A549 (cell line): ENCODE data around the gene SPEN. TPM values are rescaled to one million over a fixed set of nuclear protein-coding genes. Genes with fewer than 3 reads are reported as not detected.

Source experiments
- ATAC-seq, 2 experiments: fragments of 200-7000 bp in 1 of 2; fragments of >200 bp in 1 of 2; cut with Nextera tagmentation in 1 of 2; cut with Tn5 transposase in 1 of 2; 3 replicates each; pipeline versions ENCODE4 v1.8.0 to v1.9.1; 2018 to 2020; ENCODE audit warnings: mild to moderate bottlenecking in 1 of 2, moderate library complexity in 1 of 2
- CTCF ChIA-PET: fragments of 300-600 bp; sonication (Branson Sonifier 250); formaldehyde crosslinking; extraction: SDS; loops from one replicate; lab custom pipeline; 2021; ENCODE audit warnings: antibody characterized with exemption, inconsistent platforms; lab: Yijun Ruan, JAX
- POLR2A ChIA-PET: fragments of 350-600 bp; formaldehyde crosslinking; extraction: SDS; loops from one replicate; lab custom pipeline; 2021; ENCODE audit warnings: antibody characterized with exemption, inconsistent platforms; lab: Yijun Ruan, JAX
- DNase-seq, 2 experiments: peaks; one replicate each; pipeline versions ENCODE4 v3.0.0 to v3.0.0-alpha.2; 2011 to 2016; ENCODE audit warnings: low read depth in 1 of 2, low spot score in 1 of 2
- FAIRE-seq: peaks from 2 replicates; lab custom pipeline; 2011; peaks lifted over from hg19 to GRCh38; lab: Jason Lieb, UNC
- H3K27ac ChIP-seq, 2 experiments: fragments of >200 bp; sonication (Bioruptor Twin); formaldehyde crosslinking; 3 replicates each; pipeline ENCODE4 v1.5.1; 2016 to 2017
- H3K4me1 ChIP-seq: fragments of >200 bp; sonication (Bioruptor Twin); formaldehyde crosslinking; 3 replicates; pipeline ENCODE4 v1.6.1; 2016
- H3K4me2 ChIP-seq: fragments of >200 bp; sonication (Bioruptor Twin); formaldehyde crosslinking; 3 replicates; pipeline ENCODE4 v1.6.1; 2016
- H3K4me3 ChIP-seq: fragments of >200 bp; sonication (Bioruptor Twin); formaldehyde crosslinking; 3 replicates; pipeline ENCODE4 v1.5.1; 2016
- H3K9me3 ChIP-seq: fragments of >200 bp; sonication (Bioruptor Twin); formaldehyde crosslinking; 3 replicates; pipeline ENCODE4 v1.6.1; 2016
- CEBPB ChIP-seq, 2 experiments: fragments of >200 bp in 1 of 2; sonication (Bioruptor Twin) in 1 of 2; formaldehyde crosslinking in 1 of 2; IDR thresholded peaks; 2 replicates each; pipeline ENCODE4 v1.6.1; 2012 to 2016
- EHMT2 ChIP-seq: fragments of 200-600 bp; sonication (generic); IDR thresholded peaks from 2 replicates; pipeline ENCODE4 v1.6.1; 2016; ENCODE audit warnings: antibody characterized with exemption, low read depth, mild to moderate bottlenecking, moderate library complexity
- EP300 ChIP-seq, 2 experiments: fragments of >200 bp; sonication (Bioruptor Twin); formaldehyde crosslinking; IDR thresholded peaks; 2 replicates in 1 of 2; 3 replicates in 1 of 2; pipeline ENCODE4 v1.6.1; 2016 to 2017
- FOSL2 ChIP-seq, 2 experiments: fragments of 450-650 bp in 1 of 2; fragments of >200 bp in 1 of 2; sonication (Bioruptor Twin) in 1 of 2; formaldehyde crosslinking; IDR thresholded peaks; 2 replicates each; pipeline versions ENCODE4 v1.5.0 to v1.6.1; 2016 to 2020; ENCODE audit warnings: mild to moderate bottlenecking in 1 of 2, moderate library complexity in 1 of 2
- GATA3 ChIP-seq: IDR thresholded peaks from 2 replicates; pipeline ENCODE4 v1.6.1; 2012; ENCODE audit warnings: borderline replicate concordance
- MAZ ChIP-seq: fragments of 150-350 bp; IDR thresholded peaks from 2 replicates; pipeline ENCODE4 v1.6.1; 2014; ENCODE audit warnings: antibody characterized with exemption, low read depth, low read length, borderline replicate concordance
- MYC ChIP-seq: IDR thresholded peaks from 2 replicates; pipeline ENCODE4 v1.6.1; 2012; ENCODE audit warnings: mild to moderate bottlenecking, inconsistent platforms, low read length, improper control_type of control experiment, borderline replicate concordance
- NPAS2 ChIP-seq: fragments of 250-450 bp; sonication (Bioruptor Pico); IDR thresholded peaks from 2 replicates; pipeline ENCODE4 v1.8.0; 2022; ENCODE audit warnings: mild to moderate bottlenecking, moderate library complexity, borderline replicate concordance
- NR3C1 ChIP-seq: fragments of >200 bp; sonication (Bioruptor Twin); formaldehyde crosslinking; IDR thresholded peaks from 3 replicates; pipeline ENCODE4 v1.6.1; 2017
- SMC3 ChIP-seq: fragments of >200 bp; sonication (Bioruptor Twin); formaldehyde crosslinking; IDR thresholded peaks from 3 replicates; pipeline ENCODE4 v1.6.1; 2018; ENCODE audit warnings: inconsistent platforms
- SREBF2 ChIP-seq: fragments of 450-650 bp; IDR thresholded peaks from 2 replicates; pipeline ENCODE4 v1.6.1; 2014; ENCODE audit warnings: mild to moderate bottlenecking, moderate library complexity
- WGBS: methylation state at CpG from one replicate; pipeline ENCODE4 v1.1.6; 2017; ENCODE audit errors: missing lambda C conversion rate; 5-methylcytosine and 5-hydroxymethylcytosine counted together
- polyA plus RNA-seq, 4 experiments: library from polyadenylated mRNA; depleted of rRNA in 3 of 4; stranded (reverse); fragments of >200 nt; fragmentation: RNase III in 1 of 4; extraction: RNeasy Plus Mini Kit Qiagen cat#74134 plus additional on column Dnase treatment in 1 of 4; gene quantifications; 2 replicates in 3 of 4; 3 replicates in 1 of 4; pipeline ENCODE4 v1.2.3, GENCODE V29; 2011 to 2017
- TF ChIP-seq, protein P1 (sequence below): fragments of 250-450 bp; sonication (Bioruptor Pico); IDR thresholded peaks from 2 replicates; pipeline ENCODE4 v1.5.0; 2021; ENCODE audit warnings: mild to moderate bottlenecking, moderate library complexity, borderline replicate concordance
- TF ChIP-seq, protein P2 (sequence below): fragments of 200-600 bp; sonication (generic); IDR thresholded peaks from 2 replicates; pipeline ENCODE4 v1.6.1; 2016; ENCODE audit warnings: antibody characterized with exemption, mild to moderate bottlenecking, moderate library complexity
- TF ChIP-seq, protein P3 (sequence below): IDR thresholded peaks from 2 replicates; pipeline ENCODE4 v1.6.1; 2012
- TF ChIP-seq, protein P4 (sequence below): fragments of 450-650 bp; IDR thresholded peaks from 2 replicates; pipeline ENCODE4 v1.6.1; 2014; ENCODE audit warnings: antibody characterized with exemption

Gene SPEN
- polyA plus RNA-seq, 2 of the 4 experiments (the other 2 are of a cell fraction): 7.0 to 15.5 TPM

DNA sequence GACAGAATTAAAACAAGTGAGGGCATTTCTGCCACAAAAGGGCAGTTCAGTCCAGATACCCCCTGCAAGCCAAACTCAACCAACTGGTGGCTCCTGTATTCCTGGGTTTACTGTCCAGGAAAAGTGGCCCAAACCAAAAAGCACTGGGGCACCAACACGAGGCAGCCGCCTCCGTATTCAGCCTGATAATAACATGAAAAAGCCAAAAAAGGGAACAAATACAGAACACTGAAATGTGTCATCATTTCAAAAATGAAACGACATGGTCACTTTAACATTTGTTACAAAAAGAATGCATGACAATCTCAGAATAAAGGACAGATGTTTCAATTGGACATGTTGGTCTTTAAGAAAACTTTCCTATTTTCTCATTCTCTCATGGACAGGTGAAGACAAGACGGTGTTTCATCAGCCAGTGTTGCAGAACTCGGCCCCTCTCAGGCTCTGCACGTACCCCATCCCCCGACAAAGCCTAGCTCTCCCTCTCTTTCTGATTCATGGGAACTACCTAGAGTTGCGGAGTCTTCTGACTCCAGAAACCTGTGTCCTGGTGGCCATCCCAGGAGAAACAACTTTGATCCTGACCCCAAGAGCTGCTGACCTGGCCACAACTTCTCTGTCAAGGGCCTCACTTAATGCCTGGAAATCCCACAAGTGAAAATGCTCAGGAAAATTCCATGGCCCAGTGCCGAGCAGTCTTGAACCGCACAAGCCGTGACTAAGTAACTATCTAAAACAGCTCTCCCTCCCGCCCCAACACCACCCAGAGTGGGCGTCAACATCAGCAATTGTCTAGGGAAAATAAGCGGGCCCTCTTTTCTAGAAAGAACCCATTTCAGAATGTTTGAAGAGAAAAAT is 101.3 kb downstream of the SPEN start:
- DNase-seq (no peak), FAIRE-seq (no peak), ATAC-seq (0 out of 6 replicates have a peak, but pooled peaks of 1 of the 2 experiments have one; percentile 2)
- ChIA-PET CTCF (interaction anchor here (0.9 kb wide), 1 partner anchor 9 kb away, joined by 3 read pairs; no protein-coding TSS in a partner anchor), POLR2A (interaction anchor here (0.9 to 3.1 kb wide), 4 partner anchors 11 to 101 kb away, joined by 3 to 12 read pairs (median 3); partner anchors contain the start of genes SPEN and ZBTB17)
- peak overlapping the region; percentile 66 for H3K4me2 ChIP-seq
- H3K9me3 ChIP-seq: no peaks in the 10 kb centered on the region
- no peak overlapping the region for H3K4me3 ChIP-seq
- H3K27ac ChIP-seq: peak overlapping the region; percentile 70 to 91
- 76% methylated on average over 15 of the region's 15 CpGs for WGBS
- H3K4me1 ChIP-seq: peaks cover 56% of the 10 kb centered on the region
- TF ChIP-seq, protein P1, sequence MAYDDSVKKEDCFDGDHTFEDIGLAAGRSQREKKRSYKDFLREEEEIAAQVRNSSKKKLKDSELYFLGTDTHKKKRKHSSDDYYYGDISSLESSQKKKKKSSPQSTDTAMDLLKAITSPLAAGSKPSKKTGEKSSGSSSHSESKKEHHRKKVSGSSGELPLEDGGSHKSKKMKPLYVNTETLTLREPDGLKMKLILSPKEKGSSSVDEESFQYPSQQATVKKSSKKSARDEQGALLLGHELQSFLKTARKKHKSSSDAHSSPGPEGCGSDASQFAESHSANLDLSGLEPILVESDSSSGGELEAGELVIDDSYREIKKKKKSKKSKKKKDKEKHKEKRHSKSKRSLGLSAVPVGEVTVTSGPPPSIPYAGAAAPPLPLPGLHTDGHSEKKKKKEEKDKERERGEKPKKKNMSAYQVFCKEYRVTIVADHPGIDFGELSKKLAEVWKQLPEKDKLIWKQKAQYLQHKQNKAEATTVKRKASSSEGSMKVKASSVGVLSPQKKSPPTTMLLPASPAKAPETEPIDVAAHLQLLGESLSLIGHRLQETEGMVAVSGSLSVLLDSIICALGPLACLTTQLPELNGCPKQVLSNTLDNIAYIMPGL (CRISPR knock-in tag): no peak

DNA sequence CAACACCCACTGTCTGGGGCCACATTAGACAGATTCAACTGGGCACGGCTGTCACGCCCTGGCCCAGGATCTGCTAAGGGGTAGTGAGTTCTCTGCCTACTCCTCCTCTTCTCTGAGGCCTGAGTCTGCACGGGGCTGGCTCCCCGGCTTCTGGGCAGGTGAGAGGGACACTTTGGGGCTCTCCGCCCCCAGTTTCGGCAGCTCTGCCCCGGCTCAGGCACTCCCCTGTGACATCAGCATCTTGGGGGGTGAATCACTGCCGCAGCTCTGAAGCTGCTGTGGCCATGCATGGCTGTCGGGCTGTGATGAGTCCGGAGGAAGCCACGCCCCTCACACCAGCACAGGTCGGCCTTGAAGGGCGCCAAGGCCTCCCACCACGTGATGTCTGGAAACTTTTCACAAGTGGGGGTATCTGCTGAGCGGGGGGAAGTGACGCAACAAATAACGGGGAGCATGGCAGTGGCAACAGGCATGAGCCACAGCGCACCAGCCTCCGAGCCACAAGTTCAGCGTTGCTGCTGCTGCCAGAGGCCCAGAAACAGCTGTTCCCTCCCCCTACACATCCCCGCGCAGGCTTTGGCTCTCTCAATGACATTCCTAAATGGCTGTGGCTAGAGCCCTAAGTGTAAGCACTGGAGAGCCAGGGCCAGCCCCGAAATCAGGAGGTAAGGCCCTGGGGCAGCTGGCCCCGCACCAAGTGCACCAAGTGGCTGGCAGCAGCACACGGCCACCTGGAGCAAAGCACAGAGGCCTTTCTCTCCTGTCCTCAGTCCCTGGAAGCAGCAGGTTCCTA is 102.1 kb downstream of the SPEN start:
- no peak for TF ChIP-seq SMC3
- no peak for TF ChIP-seq SREBF2
- TF ChIP-seq, protein P2, sequence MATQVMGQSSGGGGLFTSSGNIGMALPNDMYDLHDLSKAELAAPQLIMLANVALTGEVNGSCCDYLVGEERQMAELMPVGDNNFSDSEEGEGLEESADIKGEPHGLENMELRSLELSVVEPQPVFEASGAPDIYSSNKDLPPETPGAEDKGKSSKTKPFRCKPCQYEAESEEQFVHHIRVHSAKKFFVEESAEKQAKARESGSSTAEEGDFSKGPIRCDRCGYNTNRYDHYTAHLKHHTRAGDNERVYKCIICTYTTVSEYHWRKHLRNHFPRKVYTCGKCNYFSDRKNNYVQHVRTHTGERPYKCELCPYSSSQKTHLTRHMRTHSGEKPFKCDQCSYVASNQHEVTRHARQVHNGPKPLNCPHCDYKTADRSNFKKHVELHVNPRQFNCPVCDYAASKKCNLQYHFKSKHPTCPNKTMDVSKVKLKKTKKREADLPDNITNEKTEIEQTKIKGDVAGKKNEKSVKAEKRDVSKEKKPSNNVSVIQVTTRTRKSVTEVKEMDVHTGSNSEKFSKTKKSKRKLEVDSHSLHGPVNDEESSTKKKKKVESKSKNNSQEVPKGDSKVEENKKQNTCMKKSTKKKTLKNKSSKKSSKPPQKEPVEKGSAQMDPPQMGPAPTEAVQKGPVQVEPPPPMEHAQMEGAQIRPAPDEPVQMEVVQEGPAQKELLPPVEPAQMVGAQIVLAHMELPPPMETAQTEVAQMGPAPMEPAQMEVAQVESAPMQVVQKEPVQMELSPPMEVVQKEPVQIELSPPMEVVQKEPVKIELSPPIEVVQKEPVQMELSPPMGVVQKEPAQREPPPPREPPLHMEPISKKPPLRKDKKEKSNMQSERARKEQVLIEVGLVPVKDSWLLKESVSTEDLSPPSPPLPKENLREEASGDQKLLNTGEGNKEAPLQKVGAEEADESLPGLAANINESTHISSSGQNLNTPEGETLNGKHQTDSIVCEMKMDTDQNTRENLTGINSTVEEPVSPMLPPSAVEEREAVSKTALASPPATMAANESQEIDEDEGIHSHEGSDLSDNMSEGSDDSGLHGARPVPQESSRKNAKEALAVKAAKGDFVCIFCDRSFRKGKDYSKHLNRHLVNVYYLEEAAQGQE: no peak
- TF ChIP-seq, protein P3, sequence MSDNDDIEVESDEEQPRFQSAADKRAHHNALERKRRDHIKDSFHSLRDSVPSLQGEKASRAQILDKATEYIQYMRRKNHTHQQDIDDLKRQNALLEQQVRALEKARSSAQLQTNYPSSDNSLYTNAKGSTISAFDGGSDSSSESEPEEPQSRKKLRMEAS: peak; percentile 61; the same call in 1 of the 2 replicates
- peak; percentile 8 to 47; a peak in 1 of 4 replicates for TF ChIP-seq CEBPB (IDR thresholded peaks at IDR 0.05)
- TF ChIP-seq, protein P4, sequence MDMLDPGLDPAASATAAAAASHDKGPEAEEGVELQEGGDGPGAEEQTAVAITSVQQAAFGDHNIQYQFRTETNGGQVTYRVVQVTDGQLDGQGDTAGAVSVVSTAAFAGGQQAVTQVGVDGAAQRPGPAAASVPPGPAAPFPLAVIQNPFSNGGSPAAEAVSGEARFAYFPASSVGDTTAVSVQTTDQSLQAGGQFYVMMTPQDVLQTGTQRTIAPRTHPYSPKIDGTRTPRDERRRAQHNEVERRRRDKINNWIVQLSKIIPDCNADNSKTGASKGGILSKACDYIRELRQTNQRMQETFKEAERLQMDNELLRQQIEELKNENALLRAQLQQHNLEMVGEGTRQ: peak; percentile 77
- no peak for TF ChIP-seq MAZ
- TF ChIP-seq FOSL2 (IDR thresholded peaks at IDR 0.05): no peak
- TF ChIP-seq FOSL2 (CRISPR knock-in tag; IDR thresholded peaks at IDR 0.05): peak; percentile 40; the same call in 1 of the 2 replicates
- no peak for TF ChIP-seq EHMT2
- TF ChIP-seq NR3C1: no peak
- no peak for TF ChIP-seq EP300 (IDR thresholded peaks at IDR 0.05)
- no peak for TF ChIP-seq GATA3
- no peak for TF ChIP-seq MYC
- no peak for TF ChIP-seq NPAS2 (CRISPR knock-in tag)
- TF ChIP-seq, all 56 proteins: peak for 4
- WGBS: 58% methylated on average over 12 of the region's 25 CpGs
- Histone ChIP-seq H3K4me1 (peaks cover 56% of the 10 kb centered on the region), H3K27ac (peak overlapping the region; percentile 70 to 91), H3K9me3 (no peaks in the 10 kb centered on the region), H3K4me3 (no peak overlapping the region), H3K4me2 (peak overlapping the region; percentile 66)
- DNase-seq: peak; percentile 72 to 74
- ChIA-PET POLR2A (interaction anchor here (0.9 to 3.1 kb wide), 4 partner anchors 12 to 102 kb away, joined by 3 to 12 read pairs (median 3); partner anchors contain the start of genes SPEN and ZBTB17), CTCF (interaction anchor here (1.1 to 1.5 kb wide), 3 partner anchors 16 to 157 kb away, joined by 3 to 4 read pairs (median 4); no protein-coding TSS in a partner anchor)
- no peak for FAIRE-seq
- peak; percentile 70 to 71 for ATAC-seq
